Superior temporal gyrus (tissue), 1 donor: Measurements from ENCODE around the gene DMRTA2.

Source experiments
- DNase-seq: peaks from one replicate; pipeline ENCODE4 v3.0.0-alpha.2; 2016; ENCODE audit errors: extremely low spot score

The DMRTA2 gene

DNA sequence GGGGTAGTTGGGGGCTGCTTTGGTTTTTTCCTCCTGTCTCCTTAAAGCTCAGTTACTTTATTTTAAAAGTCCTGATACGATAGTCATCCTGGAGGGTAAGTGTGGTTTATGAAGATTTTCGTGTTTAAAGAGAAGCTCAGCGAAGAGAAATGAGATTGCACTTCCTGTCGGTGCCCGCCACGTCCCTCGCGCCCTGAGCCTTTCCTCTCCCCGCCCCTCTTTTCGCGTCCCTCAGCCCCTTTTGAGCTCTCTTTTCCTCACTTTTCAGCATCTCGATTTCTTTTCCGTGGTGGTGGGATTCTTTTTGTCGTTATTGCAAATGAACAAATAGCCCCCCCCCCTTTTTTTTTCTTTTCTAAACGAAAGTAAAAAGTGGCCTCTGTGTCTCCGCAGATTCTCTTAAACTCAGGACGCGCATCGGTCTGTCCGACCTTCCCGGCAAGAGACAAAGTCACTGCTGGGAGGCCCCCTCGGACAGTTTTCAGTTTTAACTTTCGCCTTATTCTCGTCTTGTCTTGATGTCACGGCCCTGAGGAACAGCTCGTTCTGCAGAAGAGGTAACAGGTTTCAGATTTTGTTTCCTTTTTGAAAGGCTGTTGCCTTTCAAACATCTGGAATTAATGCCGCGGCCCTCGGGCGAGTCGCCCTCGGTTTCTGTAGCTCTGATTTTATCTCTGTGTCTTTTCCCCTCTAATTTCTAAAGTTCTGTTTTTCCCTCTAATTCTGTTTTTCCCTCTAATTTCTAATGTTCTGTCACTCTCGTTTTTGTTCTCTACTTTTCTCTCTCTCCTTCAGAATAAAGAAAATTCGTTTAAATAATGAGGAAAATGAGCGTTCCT lies 1.0 kb upstream of the DMRTA2 start:
- no peak for DNase-seq

DNA sequence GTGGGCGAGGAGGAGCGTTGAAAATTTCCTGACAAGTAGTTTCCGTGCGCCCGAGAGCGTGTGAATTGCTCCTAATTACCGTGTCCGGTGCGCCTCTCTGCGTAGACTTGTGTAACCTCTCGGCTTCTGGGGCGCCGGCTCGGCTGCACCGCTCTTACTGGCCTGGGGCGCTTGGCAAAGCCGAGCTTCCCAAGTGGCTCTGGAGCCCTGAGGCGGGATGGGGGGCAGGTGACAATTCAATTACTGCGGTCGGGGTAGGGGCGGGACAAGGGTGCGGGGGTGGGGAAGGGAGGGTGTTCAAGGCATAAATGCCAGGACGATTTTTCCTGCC lies 392 bp upstream of the DMRTA2 start:
- DNase-seq = no peak

DNA sequence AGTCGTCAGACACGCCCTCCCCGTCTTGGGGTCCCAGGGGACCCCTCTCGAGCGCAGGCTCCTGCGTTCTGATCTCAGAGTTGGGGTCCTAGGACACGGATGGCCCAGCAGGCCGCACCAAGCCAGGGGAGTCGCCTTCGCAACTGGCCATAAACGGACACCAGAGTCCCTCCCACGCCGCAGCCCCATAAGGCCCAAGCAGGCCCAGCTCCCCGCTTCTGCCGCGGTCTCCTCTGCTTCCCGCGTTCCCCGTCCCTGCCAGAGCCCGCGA lies 633 bp downstream of the DMRTA2 start:
- no peak for DNase-seq

DNA sequence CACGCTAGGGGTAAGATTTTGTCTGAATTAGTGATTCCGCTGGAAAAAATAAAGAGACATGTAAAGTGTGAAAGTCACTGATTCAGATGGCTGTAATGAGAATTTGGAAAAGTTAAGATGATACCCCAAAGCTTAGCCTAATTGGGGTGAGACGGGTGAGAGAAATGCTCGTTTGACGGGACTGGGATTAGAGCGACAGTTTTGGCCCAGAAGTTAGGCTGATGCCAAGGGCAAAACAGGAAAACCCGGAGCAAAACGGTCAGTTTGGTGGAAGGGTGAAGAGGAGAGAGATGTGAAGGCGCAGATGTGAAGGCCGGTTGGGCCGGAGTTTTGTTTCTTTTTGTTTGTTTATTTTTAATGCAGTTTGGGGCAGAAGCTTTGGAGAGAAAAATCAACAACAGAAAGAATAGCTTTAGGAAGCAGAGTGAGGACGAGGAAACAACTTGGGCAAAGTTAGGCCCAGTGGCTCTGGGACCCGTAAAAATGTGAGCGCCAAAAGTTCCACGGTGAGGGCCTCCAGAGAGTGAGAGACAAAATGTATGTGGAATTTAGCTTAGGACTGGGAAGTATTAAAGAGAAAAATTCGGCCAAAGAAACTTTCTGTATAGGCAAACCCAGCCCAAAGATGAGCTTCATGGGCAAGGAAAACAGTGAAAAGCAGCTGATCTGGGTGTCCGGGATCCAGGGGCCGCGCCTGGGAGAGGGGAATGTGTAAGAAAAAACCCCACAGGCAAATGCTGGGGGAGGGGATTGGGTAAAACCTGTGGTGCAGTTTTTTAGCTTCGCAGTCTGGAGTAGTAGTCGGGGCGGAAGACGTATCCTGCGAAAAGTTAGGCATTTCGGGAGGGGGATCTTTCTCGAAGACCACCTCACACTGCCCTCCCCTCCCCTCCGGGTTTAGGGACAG lies 1.2 kb downstream of the DMRTA2 start:
- DNase-seq = no peak

DNA sequence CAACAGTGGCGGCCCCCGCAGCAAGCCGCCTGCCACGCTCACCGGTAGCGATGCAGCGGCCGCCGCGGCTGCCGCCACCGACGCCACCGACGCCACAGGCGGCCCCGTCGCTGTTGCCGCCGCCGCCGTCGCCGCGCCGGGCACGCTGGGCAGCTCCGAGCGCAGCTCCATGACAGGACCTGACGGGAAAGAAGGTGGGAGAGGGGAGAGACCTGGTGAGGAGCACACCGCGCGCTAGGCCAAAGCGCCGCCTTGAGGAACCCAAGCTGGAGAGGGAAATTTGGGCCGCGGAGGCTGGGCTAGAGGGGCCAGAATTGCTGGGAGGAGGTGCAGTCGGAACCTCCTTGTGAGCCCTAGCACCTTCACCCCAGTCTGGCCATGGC lies 1.9 kb downstream of the DMRTA2 start:
- no peak for DNase-seq

DNA sequence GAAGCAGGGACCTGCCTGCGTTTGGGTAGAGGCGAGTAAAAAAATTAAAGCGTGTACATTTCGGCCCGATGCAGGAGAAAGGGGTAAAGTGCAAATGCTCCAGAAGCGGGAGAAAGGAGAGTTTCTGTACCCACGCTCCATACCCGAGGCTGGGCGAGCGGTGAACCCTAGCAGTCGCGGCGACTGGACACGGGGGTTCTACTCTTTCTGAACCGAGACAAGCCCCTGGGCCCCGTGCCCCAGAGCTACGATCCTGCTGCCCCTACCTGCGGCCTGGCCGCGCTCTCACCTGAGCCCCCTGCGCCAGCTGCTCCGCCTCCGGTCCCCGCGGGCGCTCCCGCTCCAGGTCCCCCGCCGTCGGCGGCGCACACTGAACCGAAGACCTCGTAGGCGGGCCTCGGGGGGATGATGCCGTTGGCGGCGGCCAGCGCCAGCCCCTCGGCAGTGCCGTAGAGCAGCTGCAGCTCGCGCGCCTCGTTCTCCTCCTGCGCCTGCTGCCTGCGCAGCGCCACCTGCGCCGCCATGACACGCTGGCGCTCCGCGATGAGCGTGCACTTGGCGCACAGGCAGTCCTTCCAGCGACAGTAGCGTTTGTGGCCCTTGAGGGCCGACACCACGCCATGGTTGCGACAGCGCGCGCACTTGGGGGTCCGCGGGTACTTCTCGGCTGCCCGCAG lies 2.4 kb downstream of the DMRTA2 start:
- no peak for DNase-seq

DNA sequence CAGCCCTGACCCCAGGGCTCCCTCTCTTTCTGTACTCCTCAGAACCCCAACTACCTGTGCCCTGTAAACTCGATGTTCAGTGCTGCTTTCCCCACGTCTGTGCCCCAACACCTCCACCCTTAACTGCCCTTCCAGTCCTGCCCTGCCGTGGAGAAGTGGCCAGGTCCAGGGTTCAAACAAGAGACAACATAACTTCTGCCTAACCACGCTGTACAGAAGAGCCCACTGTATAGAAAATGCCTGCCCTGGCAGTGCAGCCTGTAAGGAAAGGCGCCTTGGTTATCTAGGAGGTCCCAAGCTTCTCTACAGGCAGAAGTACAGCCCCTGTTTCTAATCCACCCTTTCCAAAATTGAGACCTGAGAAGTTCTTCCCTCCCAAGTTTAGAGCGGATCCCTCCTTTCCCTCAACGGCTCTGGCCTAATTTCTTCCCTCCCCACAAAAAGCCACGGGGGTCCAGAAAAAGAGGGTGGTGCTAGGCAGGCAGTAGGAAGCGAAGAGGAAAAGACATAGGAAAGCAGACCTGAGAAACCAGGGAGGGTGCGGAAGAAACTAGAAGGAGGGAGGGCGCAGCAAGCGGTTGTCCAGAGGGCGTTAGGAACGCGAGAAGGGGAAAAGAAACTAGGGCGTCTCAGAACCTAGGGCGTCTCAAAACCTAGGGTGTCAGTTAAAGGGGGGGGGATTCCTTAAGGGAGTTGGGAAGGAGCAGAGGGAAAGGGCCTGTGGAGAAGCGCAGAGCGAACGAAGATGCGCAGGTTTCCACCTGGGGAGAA lies 3.2 kb downstream of the DMRTA2 start:
- DNase-seq = no peak

DNA sequence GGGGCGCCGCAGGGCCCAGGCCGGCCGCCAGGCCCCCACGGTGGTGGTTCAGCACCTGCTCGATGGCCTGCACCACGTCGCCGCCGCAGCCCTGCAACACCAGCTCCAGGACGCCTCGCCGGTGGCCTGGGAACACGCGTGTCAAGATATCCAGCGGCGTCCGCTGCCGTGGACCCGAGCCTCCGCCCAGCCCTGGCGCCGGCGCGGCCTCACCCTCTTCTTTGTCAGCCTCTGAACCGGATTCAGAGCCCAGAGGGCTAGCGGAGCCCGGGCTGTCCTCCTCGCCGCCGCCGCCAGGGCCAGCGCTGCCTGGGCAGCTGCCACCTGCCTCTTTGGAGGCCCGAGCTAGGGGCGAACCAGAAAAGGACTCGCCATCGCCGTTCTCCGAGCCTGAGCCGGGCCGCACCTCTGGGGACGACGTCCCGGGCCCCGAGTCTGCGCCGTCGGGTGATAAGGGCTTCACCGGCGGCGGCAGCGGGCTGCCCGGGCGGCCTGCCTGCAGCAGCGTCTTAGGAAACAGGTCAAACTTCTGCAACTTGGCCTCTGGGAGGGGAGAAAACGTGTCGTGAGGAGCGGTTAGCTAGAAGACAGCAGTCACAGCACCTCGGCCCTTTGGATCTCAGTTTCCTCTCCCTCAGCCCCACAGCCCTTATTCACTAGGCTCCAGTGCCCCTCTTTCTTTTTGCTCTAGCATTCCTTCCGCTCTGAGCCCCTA lies 3.9 kb downstream of the DMRTA2 start:
- no peak for DNase-seq

DNA sequence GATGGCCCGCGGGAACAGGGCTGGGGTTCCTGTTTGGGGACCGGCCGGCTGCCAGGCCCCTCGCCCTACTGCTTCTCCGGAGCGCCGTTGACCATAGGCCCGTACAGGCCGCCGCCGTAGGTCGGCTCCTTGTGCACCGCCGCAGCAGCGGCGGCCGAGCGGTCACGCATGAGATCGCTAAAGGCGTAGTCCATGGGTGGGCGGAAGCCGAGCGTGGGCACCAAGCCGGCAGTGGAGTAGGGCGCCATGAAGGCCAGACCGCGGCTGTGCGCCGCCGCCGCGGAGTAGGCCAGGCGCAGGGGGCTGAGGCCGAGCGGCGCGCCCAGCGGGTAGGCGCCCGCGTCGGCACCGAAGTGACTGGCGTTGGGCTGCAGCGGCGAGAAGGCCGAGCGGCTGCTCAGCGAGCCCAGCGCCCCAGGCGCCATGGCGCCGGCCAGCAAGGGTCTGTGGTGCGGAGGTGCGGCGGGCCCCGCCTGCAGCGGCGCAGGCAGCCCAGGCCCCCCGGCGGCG lies 4.6 kb downstream of the DMRTA2 start:
- DNase-seq = no peak

DNA sequence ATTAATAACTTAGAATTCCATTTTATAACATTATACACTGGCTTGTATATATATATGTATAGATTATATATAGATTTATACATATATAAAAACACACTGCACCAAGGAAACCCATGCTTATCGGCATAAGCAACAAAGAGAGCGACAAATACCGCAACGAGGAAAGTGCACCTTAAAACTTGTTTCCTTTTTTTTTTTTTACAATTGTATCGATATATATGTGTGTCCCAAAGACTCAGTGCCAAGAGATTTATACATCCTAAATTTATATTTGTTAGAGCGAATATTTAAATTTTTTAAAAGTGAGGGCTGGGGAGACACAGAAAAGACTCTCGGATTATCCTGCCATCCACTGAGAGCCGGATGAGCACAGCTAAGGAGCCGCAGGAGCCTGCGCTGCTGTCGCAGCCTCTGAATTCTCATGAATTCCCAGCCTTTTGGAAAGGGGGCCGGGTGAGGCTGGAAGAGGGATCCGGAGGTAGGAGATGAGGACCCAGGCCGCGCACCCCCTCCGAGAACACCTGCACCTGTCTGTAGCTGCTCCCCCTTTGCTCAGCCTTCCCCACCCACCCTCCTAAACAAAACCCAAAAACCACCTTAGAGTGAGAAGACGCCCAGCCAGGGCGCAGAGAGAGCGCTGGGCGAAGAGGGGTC lies 5.2 kb downstream of the DMRTA2 start:
- no peak for DNase-seq

DNA sequence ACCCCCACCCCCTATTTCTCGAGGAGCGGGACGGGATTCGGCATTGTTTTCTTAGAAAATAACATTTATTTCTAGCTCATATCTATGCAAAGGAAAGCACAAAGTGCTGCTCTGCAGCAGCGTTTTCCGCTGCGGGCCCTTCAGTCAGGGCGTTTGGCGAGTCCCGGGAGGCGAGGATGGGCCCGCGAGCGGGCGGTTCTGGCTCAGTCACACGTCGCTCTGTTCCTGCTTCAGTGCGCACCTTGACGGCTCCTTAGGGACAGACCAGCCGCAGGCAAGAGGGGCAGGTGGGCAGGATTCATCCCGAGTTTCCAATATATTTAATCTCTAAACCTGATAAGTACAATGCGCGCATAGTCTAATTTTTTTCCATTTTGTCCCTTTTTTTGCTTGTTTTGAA lies 5.7 kb downstream of the DMRTA2 start:
- DNase-seq = no peak

DNA sequence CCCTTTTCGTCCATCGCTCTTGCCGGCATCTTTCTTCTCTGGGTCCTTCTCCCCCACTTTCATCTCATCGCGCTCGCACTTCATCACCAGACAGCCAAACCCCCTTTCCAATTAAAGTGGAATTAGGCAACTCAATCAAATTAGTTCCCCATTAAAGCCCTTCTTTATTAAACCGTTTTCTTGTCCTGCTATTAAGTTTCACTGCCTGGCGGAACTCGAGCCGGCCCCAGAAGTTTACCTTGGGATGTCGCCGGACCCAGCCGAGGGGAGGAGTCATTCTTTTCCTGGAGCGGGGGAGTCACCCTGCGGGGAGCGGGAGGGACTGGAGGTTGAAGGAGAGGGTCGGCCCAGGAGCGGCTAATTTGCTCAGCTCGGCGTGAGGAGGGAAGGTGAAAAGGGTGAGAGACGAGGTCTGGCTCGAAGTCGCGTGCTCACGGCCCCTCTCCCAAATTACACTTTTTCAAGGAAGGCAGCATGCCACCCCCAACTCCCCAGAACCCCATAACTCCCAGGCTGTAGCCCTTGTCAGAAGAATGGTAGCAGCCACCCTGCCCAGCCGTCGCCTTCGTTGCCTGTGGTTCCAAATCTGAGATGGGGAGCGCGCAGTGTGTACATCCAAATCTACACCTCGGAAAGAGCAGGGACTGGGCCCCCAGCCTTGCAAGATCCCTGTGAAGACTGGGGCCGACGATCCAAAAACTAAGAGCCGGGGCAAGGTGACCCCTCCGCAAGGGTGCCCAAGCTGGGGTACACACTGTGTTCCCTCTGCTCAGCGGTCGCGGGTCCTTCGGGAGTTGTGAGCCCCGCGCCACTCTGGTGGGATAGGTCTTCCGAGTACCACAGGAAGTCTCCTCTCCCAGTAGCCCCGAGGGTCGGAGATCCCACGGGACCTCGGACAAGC lies 6.4 kb downstream of the DMRTA2 start:
- DNase-seq = no peak

DNA sequence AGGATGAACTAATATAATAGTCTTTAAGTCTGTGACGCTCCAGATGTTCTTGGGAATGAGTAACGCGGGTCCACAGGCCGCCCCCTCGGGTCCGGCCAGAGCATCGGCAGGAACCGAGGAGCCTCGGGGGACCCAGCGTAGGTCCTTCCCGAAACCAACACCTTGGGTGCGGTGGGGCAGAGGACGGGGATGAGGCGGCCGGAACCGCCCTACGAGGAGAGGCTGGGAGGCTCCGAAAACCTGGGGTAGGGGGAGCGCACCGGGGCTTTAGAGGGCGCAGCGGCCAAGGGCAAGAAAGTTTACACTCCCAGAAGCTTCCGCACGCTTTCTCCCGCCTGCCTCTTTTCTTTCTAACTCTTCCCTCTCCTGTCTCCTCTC lies 7.1 kb downstream of the DMRTA2 start:
- no peak for DNase-seq

DNA sequence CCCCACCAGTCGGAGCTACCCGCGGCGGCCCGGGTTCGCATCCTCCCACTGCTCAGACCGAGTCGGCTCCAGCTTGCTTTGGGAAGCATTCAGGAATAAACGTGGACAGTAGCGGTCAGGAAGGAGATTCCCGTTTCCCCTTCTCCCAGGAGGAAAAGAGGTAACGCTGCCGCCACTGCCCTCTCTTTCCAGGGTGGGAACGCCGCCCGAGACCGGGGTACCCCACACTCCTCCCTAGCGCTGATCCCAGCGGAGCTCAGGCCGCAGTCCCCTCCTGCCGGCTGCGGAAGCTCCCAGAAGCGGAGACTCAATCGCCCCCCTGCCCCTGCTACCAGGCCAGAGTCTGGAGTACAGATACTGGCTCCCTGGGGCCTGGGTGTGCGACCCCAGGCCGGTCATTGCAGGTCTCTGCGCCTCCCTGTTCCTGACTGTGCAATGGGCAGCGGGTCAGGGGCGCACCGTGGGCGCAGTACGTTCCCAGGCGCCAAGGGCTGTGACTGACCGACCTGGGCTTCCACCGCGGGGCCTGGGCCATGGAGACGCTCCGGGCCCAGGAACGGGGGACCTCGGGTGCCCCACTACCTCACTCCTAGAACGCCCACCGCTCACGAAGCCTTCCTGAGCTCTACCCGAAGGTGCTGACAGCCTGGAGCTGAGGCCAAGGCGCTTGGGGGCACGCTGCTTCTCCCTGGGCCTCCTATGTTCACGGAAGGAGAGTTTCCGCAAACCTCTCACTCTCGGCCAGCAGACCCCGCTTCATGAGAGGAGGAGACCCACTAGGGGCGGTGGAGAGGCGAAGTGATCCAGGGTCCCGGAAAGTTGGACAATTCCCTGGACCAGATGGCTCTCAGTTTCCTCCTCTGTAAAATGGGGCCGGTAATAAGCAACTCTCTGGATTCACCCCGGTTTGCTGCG lies 7.8 kb downstream of the DMRTA2 start:
- DNase-seq = no peak

DNA sequence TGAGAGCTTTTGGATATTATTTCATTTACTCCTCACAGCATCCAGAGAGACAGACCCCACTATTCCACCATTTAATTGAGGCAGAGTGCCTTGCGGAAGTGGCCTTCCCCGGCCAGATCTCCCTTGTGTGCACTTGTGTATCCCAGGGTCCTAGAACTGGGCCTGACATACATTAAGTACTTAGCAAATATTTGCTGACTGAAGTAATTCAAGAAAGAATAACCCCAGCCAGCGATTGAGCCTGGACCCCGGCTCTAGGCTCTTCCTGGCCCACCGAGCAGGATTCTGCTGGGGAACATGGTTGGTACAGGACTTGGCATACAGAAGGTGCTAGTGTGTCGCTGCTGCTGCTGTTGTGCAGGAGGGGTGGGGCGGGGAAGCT lies 8.4 kb downstream of the DMRTA2 start:
- no peak for DNase-seq

DNA sequence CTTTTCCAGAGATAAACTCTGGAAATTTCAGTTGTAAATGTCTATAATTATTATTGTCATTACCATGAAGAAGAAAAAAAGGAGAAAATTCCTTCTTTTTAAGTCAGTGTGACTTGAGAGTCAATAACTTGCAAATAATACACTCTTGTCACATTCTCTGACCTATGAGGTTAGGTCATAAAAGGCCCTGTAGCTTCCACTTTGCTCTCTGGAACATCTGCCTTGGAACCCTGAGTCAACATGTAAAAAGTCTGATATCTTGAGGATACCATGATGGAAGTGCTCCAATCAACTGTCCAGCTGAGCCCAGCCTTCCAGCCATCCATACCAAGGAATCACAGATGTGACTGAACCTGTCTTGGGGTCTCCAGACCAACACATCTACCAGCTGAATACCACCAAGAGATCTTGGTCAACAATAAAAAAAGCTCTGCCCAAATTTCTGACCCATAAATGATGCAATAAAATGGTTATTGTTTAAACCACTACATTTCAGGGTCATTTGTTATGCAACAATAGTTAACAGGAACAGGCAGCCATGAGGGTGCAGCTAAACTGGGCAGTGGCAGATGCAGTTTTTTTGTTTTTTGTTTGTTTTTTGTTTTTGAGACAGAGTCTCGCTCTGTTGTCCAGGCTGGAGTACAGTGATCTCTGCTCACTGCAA lies 10.3 kb downstream of the DMRTA2 start:
- no peak for DNase-seq

DNA sequence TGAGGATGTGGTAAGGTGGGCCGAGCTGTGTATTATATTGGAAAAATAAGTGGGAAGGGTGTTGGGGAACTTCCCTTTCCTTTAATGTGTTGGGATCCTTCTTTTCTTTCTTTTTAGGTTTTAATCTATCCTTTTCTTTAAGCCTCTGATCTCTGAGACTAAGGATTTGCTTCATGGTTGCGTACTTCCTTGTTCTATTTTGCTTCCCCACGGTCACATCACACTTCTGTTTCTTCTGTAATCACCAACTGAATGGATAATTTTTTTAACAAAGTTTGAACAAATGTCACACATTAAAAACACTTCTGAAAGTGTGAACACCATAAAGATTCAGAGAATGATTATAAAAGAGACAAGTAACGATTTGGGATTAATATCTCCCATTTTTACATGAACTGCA lies 17.4 kb downstream of the DMRTA2 start:
- DNase-seq = no peak

DNA sequence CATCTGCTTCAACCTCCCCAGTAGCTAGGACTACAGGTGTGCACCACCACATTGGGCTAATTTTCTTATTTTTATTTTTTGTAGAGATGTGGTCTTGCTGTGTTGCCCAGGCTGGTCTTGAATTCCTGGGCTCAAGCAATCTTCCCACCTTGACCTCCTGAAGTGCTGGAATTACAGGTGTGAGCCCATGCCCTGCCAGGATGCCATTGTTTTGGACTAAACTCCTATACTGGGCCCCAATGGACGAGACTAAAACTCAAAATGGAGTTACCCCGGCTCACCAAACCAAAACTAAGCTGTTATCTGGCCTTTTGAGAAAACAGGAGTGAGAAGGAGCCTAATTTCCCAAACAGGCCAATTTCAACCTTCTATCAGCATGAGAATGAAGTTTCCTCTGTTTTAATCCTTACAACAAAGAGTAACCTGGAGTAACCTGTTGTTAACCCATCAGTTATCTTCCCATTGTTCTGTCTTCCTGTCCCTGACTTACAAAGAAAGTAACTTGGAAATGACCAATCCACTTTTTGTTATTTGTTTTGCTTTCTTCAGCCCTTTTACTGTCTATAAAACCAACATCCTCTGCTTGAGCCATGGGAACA lies 29.6 kb downstream of the DMRTA2 start:
- DNase-seq = no peak
